Tibial nerve (tissue), 4 donors: ENCODE results near the gene CHTF18.

Source experiments
- EP300 ChIP-seq, 2 donors: sonication (generic); formaldehyde crosslinking; IDR thresholded peaks; one replicate each; pipeline ENCODE4 v1.6.1; 2017; ENCODE audit warnings: antibody characterized with exemption in 2 of 2, mild to moderate bottlenecking in 1 of 2
- TF ChIP-seq, protein P1 (sequence below), 5 experiments: fragments of 200-600 bp in 3 of 5; fragments of 450-650 bp in 2 of 5; sonication (generic) in 3 of 5; IDR thresholded peaks; one replicate each; pipeline ENCODE4 v1.5.1; 2016 to 2019; ENCODE audit warnings: antibody characterized with exemption in 5 of 5, mild to moderate bottlenecking in 3 of 5, moderate library complexity in 2 of 5

- TF ChIP-seq, protein P1, sequence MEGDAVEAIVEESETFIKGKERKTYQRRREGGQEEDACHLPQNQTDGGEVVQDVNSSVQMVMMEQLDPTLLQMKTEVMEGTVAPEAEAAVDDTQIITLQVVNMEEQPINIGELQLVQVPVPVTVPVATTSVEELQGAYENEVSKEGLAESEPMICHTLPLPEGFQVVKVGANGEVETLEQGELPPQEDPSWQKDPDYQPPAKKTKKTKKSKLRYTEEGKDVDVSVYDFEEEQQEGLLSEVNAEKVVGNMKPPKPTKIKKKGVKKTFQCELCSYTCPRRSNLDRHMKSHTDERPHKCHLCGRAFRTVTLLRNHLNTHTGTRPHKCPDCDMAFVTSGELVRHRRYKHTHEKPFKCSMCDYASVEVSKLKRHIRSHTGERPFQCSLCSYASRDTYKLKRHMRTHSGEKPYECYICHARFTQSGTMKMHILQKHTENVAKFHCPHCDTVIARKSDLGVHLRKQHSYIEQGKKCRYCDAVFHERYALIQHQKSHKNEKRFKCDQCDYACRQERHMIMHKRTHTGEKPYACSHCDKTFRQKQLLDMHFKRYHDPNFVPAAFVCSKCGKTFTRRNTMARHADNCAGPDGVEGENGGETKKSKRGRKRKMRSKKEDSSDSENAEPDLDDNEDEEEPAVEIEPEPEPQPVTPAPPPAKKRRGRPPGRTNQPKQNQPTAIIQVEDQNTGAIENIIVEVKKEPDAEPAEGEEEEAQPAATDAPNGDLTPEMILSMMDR (IDR thresholded peaks at IDR 0.05) = no peak
- no peak for TF ChIP-seq EP300 (IDR thresholded peaks at IDR 0.05)
Measured at GRCh38 chr16:797686-798085, 9.3 kb downstream of the CHTF18 start.
